Activated naive CD8-positive, alpha-beta T cell (primary cell): ENCODE data around the gene DLX4.

Source experiments
- H3K27ac Mint-ChIP-seq: one replicate; pipeline ENCODE4 v1.8.0; 2021; ENCODE audit warnings: mixed read lengths
- H3K27me3 Mint-ChIP-seq: one replicate; pipeline ENCODE4 v1.8.0; 2021; ENCODE audit warnings: mixed read lengths
- H3K36me3 Mint-ChIP-seq: one replicate; pipeline ENCODE4 v1.8.0; 2021; ENCODE audit warnings: mixed read lengths
- H3K4me1 Mint-ChIP-seq: one replicate; pipeline ENCODE4 v1.8.0; 2021; ENCODE audit warnings: low read depth, mixed read lengths
- H3K4me3 Mint-ChIP-seq: one replicate; pipeline ENCODE4 v1.8.0; 2021; ENCODE audit warnings: mild to moderate bottlenecking, mixed read lengths
- H3K9me3 Mint-ChIP-seq: one replicate; pipeline ENCODE4 v1.8.0; 2021; ENCODE audit warnings: low read depth, mixed read lengths

DLX4 gene

GRCh38 chr17:49969795-49970389 lies 902 bp downstream of the DLX4 start:
- Mint-ChIP-seq H3K9me3 (no peaks in the 10 kb centered on the region), H3K4me1 (peaks cover 45% of the 10 kb centered on the region), H3K27me3 (peaks cover 51% of the 10 kb centered on the region), H3K4me3 (peak overlapping the region; percentile 93), H3K36me3 (no peaks in the 10 kb centered on the region), H3K27ac (no peak overlapping the region)

- Mint-ChIP-seq H3K9me3 (no peaks in the 10 kb centered on the region), H3K27me3 (peaks cover 50% of the 10 kb centered on the region), H3K4me3 (peak overlapping the region; percentile 58), H3K4me1 (peaks cover 41% of the 10 kb centered on the region), H3K27ac (no peak overlapping the region), H3K36me3 (no peaks in the 10 kb centered on the region)
Measured at GRCh38 chr17:49970498-49970897, 1.5 kb downstream of the DLX4 start.

GRCh38 chr17:49971199-49971847 lies 2.3 kb downstream of the DLX4 start:
- Mint-ChIP-seq H3K36me3 (no peaks in the 10 kb centered on the region), H3K4me1 (peaks cover 35% of the 10 kb centered on the region), H3K4me3 (peak overlapping the region; percentile 68), H3K27ac (no peak overlapping the region), H3K27me3 (peaks cover 44% of the 10 kb centered on the region), H3K9me3 (no peaks in the 10 kb centered on the region)

- peaks cover 35% of the 10 kb centered on the region for H3K4me1 Mint-ChIP-seq
Measured at GRCh38 chr17:49971848-49972485, 3.0 kb downstream of the DLX4 start.

GRCh38 chr17:49972486-49973270 lies 3.7 kb downstream of the DLX4 start:
- peaks cover 33% of the 10 kb centered on the region for H3K4me1 Mint-ChIP-seq
- H3K27ac Mint-ChIP-seq, result no peak overlapping the region
- H3K4me3 Mint-ChIP-seq, result no peak overlapping the region
- H3K36me3 Mint-ChIP-seq, result no peaks in the 10 kb centered on the region
- no peaks in the 10 kb centered on the region for H3K9me3 Mint-ChIP-seq
- H3K27me3 Mint-ChIP-seq, result peaks cover 37% of the 10 kb centered on the region

More at GRCh38 chr17:49971848-49972485, 3.0 kb downstream of the DLX4 start:
- Mint-ChIP-seq H3K4me3 (peak overlapping the region; percentile 68), H3K27ac (no peak overlapping the region), H3K9me3 (no peaks in the 10 kb centered on the region), H3K36me3 (no peaks in the 10 kb centered on the region), H3K27me3 (peaks cover 42% of the 10 kb centered on the region)

- Mint-ChIP-seq H3K4me3 (no peak overlapping the region), H3K27ac (no peak overlapping the region), H3K9me3 (no peaks in the 10 kb centered on the region), H3K27me3 (peaks cover 33% of the 10 kb centered on the region), H3K36me3 (no peaks in the 10 kb centered on the region), H3K4me1 (peaks cover 28% of the 10 kb centered on the region)
Measured at GRCh38 chr17:49973271-49973615, 4.3 kb downstream of the DLX4 start.

GRCh38 chr17:49975531-49975930 lies 6.5 kb downstream of the DLX4 start:
- no peak overlapping the region for H3K4me3 Mint-ChIP-seq
- H3K9me3 Mint-ChIP-seq, result no peaks in the 10 kb centered on the region
- H3K27ac Mint-ChIP-seq, result no peak overlapping the region
- peaks cover 17% of the 10 kb centered on the region for H3K4me1 Mint-ChIP-seq
- H3K27me3 Mint-ChIP-seq, result peaks cover 30% of the 10 kb centered on the region
- H3K36me3 Mint-ChIP-seq, result no peaks in the 10 kb centered on the region

GRCh38 chr17:49976163-49976827 lies 7.3 kb downstream of the DLX4 start:
- Mint-ChIP-seq H3K4me3 (no peak overlapping the region), H3K27ac (no peak overlapping the region), H3K36me3 (peaks cover under 1% of the 10 kb centered on the region), H3K9me3 (no peaks in the 10 kb centered on the region), H3K27me3 (peaks cover 26% of the 10 kb centered on the region), H3K4me1 (peaks cover 11% of the 10 kb centered on the region)

GRCh38 chr17:49976828-49977202 lies 7.8 kb downstream of the DLX4 start:
- H3K9me3 Mint-ChIP-seq, result no peaks in the 10 kb centered on the region
- peaks cover 26% of the 10 kb centered on the region for H3K27me3 Mint-ChIP-seq
- no peak overlapping the region for H3K27ac Mint-ChIP-seq
- no peak overlapping the region for H3K4me3 Mint-ChIP-seq
- peaks cover 3% of the 10 kb centered on the region for H3K36me3 Mint-ChIP-seq
- H3K4me1 Mint-ChIP-seq, result peaks cover 6% of the 10 kb centered on the region

GRCh38 chr17:49977463-49978389 lies 8.7 kb downstream of the DLX4 start:
- H3K27ac Mint-ChIP-seq, result no peak overlapping the region
- H3K4me1 Mint-ChIP-seq, result peaks cover under 1% of the 10 kb centered on the region
- no peaks in the 10 kb centered on the region for H3K9me3 Mint-ChIP-seq
- no peak overlapping the region for H3K4me3 Mint-ChIP-seq
- H3K36me3 Mint-ChIP-seq, result peaks cover 3% of the 10 kb centered on the region
- H3K27me3 Mint-ChIP-seq, result peaks cover 26% of the 10 kb centered on the region

GRCh38 chr17:49978501-49978900 lies 9.5 kb downstream of the DLX4 start:
- Mint-ChIP-seq H3K27me3 (peaks cover 24% of the 10 kb centered on the region), H3K9me3 (no peaks in the 10 kb centered on the region), H3K4me1 (no peaks in the 10 kb centered on the region), H3K27ac (no peak overlapping the region), H3K36me3 (peaks cover 3% of the 10 kb centered on the region), H3K4me3 (no peak overlapping the region)

- peaks cover 3% of the 10 kb centered on the region for H3K36me3 Mint-ChIP-seq
- H3K27me3 Mint-ChIP-seq, result peaks cover 16% of the 10 kb centered on the region
- no peak overlapping the region for H3K27ac Mint-ChIP-seq
- no peaks in the 10 kb centered on the region for H3K4me1 Mint-ChIP-seq
- H3K9me3 Mint-ChIP-seq, result no peaks in the 10 kb centered on the region
- H3K4me3 Mint-ChIP-seq, result no peak overlapping the region
Measured at GRCh38 chr17:49979748-49980479, 10.9 kb downstream of the DLX4 start.

GRCh38 chr17:49980703-49981197 lies 11.8 kb downstream of the DLX4 start:
- Mint-ChIP-seq H3K4me1 (no peaks in the 10 kb centered on the region), H3K4me3 (no peak overlapping the region), H3K27me3 (peaks cover 14% of the 10 kb centered on the region), H3K27ac (no peak overlapping the region), H3K36me3 (peaks cover 3% of the 10 kb centered on the region), H3K9me3 (no peaks in the 10 kb centered on the region)
